Testis (tissue), 3 donors: ENCODE results near the gene BRSK2. TPM values are rescaled to one million over a fixed set of nuclear protein-coding genes. Genes with fewer than 3 reads are reported as not detected.

Source experiments
- DNase-seq: peaks from one replicate; pipeline ENCODE4 v3.0.0-alpha.2; 2019
- H3K27ac ChIP-seq, 2 donors: fragments of 200-600 bp; sonication (generic); one replicate each; pipeline ENCODE4 v1.5.1; 2019
- H3K27me3 ChIP-seq: fragments of 200-600 bp; sonication (generic); one replicate; pipeline ENCODE4 v1.5.1; 2019
- H3K36me3 ChIP-seq: fragments of 200-600 bp; sonication (generic); one replicate; pipeline ENCODE4 v1.5.1; 2017; ENCODE audit warnings: low read depth; ENCODE audit errors: missing control alignments
- H3K4me1 ChIP-seq: fragments of 200-600 bp; sonication (generic); one replicate; pipeline ENCODE4 v1.5.1; 2019
- H3K4me3 ChIP-seq, 2 donors: fragments of 200-600 bp; sonication (generic); one replicate each; pipeline ENCODE4 v1.5.1; 2017 to 2019
- H3K9me3 ChIP-seq: fragments of 200-600 bp; sonication (generic); one replicate; pipeline ENCODE4 v1.5.1; 2017
- CTCF ChIP-seq, 3 experiments: fragments of 450-650 bp in 2 of 3; fragments of 200-600 bp in 1 of 3; sonication (generic) in 1 of 3; IDR thresholded peaks; one replicate each; pipeline ENCODE4 v1.5.1; 2016 to 2019; ENCODE audit warnings: antibody characterized with exemption in 3 of 3, mild to moderate bottlenecking in 2 of 3, moderate library complexity in 1 of 3
- POLR2A ChIP-seq: fragments of 450-650 bp; IDR thresholded peaks from one replicate; pipeline ENCODE4 v1.6.1; 2017; ENCODE audit warnings: antibody characterized with exemption, mild to moderate bottlenecking, moderate library complexity
- WGBS, 2 donors: methylation state at CpG; one replicate each; pipeline ENCODE4 v1.1.5; 2018; 5-methylcytosine and 5-hydroxymethylcytosine counted together
- intact Hi-C: fragments of 100-400 bp; cut with DNase I; formaldehyde crosslinking; loops from one replicate; pipeline ENCODE4 v1.15.1; 2023; ENCODE audit warnings: low total_unique reads
- polyA plus RNA-seq: library from polyadenylated mRNA; stranded (reverse); fragments of 350-450 nt; fragmentation: Illumina TruSeq; extraction: RNeasy Lipid Tissue Mini Kit (QIAGEN cat#74804); gene quantifications from one replicate; pipeline ENCODE4 v1.2.3, GENCODE V29; 2014; ENCODE audit warnings: low read depth, low replicate concordance; ENCODE audit not compliant: insufficient read depth
- total RNA-seq, 2 donors: library from RNA; depleted of rRNA; stranded (reverse); fragments of >200 nt; gene quantifications; one replicate each; pipeline ENCODE4 v1.2.3, GENCODE V29; 2016

BRSK2 gene
- total and polyA plus RNA-seq, 3 donors from 2014 or later = 24.7 to 52.3 (median 49.1) TPM

DNA sequence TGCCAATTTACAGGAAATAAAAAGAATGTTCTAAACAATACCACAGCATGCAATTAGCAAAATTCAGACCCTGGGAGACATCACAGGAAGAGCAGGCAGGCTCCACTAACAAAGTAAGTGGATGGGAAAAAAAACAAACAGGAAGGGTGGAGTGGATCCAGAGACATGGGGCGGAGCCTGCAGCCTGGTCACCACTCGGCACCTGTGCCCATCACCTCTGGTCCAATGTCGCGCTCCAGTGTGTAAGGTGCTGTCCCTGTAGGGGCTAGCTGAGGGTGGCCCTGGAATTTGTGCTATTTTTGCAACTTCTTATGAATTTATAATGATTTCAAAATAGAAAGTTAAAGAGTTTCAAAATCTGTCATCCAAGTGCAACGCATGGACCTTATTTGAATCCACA, 107.9 kb downstream of the BRSK2 start:
- TF ChIP-seq POLR2A (no peak), CTCF (IDR thresholded peaks at IDR 0.05) (no peak)
- intact Hi-C loops = no loop called here
- no peak for DNase-seq
- no peaks in the 10 kb centered on the region for H3K4me1 ChIP-seq
- H3K27me3 ChIP-seq = no peaks in the 10 kb centered on the region
- 89 to 91% methylated on average over 5 of the region's 5 CpGs for WGBS, 2 donors
- no peak overlapping the region for H3K4me3 ChIP-seq
- no peaks in the 10 kb centered on the region for H3K36me3 ChIP-seq
- no peaks in the 10 kb centered on the region for H3K9me3 ChIP-seq
- H3K27ac ChIP-seq = no peak overlapping the region

- 93 to 95% methylated on average over 13 of the region's 13 CpGs for WGBS, 2 donors
- no peaks in the 10 kb centered on the region for H3K9me3 ChIP-seq
- TF ChIP-seq POLR2A (no peak), CTCF (IDR thresholded peaks at IDR 0.05) (no peak)
- no peak overlapping the region for H3K4me3 ChIP-seq
- no peak overlapping the region for H3K27ac ChIP-seq
- H3K36me3 ChIP-seq = no peaks in the 10 kb centered on the region
- H3K4me1 ChIP-seq = peaks cover under 1% of the 10 kb centered on the region
- intact Hi-C loops = no loop called here
- DNase-seq = no peak
- H3K27me3 ChIP-seq = no peaks in the 10 kb centered on the region
These were observed 108.5 kb downstream of the BRSK2 start for GRCh38 chr11:1498262-1498661.

GRCh38 chr11:1499261-1499890, 109.6 kb downstream of the BRSK2 start:
- WGBS, 2 donors = 87 to 92% methylated on average over 10 to 25 of the region's 28 CpGs
- no peak for DNase-seq
- intact Hi-C loops = no loop called here
- Histone ChIP-seq H3K36me3 (no peaks in the 10 kb centered on the region), H3K27me3 (no peaks in the 10 kb centered on the region), H3K27ac (no peak overlapping the region), H3K4me3 (no peak overlapping the region), H3K4me1 (peaks cover 5% of the 10 kb centered on the region), H3K9me3 (no peaks in the 10 kb centered on the region)
- TF ChIP-seq CTCF (IDR thresholded peaks at IDR 0.05) (no peak), POLR2A (no peak)

- DNase-seq = no peak
- Histone ChIP-seq H3K27ac (no peak overlapping the region), H3K36me3 (no peaks in the 10 kb centered on the region), H3K27me3 (no peaks in the 10 kb centered on the region), H3K4me1 (peaks cover 5% of the 10 kb centered on the region), H3K4me3 (no peak overlapping the region), H3K9me3 (no peaks in the 10 kb centered on the region)
- WGBS, 2 donors = 95 to 98% methylated on average over 14 of the region's 14 CpGs
- intact Hi-C loops = no loop called here
- TF ChIP-seq CTCF (IDR thresholded peaks at IDR 0.05) (no peak), POLR2A (no peak)
These were observed 110.2 kb downstream of the BRSK2 start for GRCh38 chr11:1499899-1500298.
